GM03348 (cell line): ENCODE data around the gene HYDIN.

Experiments used
- DNase-seq: peaks from one replicate; pipeline ENCODE4 v3.0.0; 2012; ENCODE audit warnings: low spot score

Gene HYDIN

DNA sequence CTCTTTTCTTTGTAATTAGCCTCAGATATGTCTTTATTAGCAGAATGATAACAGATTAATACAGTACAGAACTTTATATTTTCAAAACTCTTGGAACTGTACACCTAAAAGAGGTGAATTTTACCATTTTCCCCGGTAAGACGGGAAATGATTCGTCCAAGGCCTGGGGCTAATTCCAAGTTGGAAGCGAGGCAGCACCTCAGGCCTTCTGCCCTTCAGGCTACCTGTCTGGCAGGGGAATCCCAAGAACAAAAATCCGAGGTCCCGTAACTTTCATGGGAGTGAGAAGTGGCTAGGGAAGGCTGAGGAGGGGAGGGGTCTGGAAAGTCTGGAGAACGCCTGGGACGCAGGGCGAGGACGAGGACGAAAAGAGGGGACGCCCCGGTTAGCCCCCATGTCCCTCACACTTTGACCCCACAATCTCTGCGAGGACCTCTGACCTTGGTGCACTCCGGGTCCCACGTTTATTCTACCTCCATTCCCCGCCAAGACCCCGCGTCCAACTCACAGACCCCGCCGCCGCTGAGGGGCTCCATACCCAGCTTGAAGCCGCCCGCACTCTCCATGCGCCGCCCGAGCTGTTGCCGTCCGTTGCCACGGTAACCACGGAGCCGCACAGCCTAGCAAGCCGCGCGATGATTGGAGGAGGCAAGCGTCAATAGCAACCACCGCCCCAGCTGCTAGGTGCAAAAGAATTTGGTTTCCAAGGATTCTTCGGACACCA lies at the start of gene HYDIN:
Gene HYDIN (minus strand): TSS at position 601 of the 724 bp plus-strand sequence. CDS start 43,827 bp downstream, outside the sequence.
- DNase-seq = peak; percentile 35

DNA sequence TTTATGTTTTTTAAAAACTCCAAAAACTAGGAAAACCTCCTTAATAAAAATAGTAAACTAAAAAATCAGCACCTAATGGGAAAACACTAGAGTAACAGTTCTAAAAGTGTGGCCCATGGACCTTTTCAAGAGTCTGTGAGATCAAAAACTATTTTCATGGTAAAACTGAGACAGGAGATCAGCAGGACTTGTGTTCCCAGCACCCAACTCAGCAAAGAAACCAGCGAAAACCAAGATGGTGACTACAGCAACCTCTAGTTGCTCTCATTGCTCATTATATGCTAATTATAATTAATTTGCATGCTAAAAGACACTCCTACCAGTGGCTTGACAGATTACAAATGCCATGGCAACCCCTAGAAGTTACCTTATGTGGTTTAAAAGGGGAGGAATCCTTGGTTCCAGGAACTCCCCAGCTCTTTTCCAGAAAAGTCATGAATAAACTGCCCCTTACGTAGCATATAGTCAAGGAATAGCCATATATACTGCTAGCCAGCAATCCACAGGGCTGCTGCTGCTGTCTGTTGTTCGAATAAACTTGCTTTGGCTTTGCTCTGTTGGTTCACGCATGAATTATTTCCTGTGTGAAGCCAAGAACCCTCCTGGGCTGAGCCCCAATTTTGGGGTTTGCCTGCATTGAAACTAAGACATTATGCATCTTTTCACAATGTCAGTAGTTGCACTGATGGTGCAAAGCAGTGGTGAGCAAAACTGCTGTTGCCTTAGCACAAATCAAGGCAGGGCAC lies 46.2 kb upstream of the HYDIN start:
- DNase-seq = no peak

DNA sequence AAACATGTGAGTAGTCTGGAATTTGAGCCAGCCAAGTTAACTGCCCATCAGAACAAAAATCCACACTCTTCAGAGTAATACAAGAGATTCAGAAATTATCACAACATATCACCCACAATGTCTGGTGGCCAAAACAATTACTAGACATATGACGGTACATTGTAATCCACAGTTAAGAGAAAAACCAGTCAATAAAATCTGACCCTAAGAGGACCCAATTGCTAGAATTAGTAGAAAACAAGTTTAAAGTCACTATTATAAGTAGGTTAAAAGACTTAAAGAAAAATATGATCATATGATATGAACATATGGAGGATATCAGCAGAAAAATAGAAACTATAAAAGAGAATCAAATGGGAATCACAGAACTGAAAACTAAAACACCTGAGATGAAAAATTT lies 42.9 kb upstream of the HYDIN start:
- no peak for DNase-seq

DNA sequence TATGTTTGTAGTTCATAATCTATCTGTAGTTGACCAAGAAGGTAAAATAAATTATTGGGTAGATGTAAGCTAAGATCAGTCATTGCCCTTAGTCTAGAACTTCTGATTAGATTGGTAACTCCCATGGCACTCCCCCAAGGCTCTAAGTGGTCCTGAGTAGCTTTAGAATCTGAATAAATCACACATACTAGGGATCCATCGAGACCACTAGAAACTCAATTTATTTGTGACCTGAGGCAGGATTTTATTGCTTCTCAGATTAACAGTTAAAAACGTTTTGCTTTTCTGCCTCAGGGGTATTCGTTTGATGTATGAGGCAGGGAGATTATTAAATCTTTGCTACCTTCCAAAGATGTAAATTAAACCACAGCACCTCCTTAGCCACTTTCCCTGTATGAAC lies 33.8 kb upstream of the HYDIN start:
- DNase-seq = no peak

DNA sequence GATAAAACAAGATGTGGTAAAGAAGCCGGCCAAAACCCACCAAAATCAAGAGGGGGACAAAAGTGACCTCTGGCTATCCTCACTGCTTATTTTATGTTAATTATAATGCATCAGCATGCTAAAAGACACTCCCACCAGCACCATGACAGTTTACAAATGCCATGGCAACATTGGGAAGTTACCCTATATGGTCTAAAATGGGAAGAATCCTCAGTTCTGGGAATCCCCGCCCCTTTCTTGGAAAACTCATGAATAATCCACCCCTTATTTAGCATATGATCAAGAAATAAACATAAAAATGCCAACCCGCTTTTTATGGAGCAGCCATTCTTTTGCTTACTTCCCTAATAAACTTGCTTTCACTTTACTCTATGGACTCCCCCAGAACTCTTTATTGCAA lies 33.1 kb upstream of the HYDIN start:
- DNase-seq = no peak

DNA sequence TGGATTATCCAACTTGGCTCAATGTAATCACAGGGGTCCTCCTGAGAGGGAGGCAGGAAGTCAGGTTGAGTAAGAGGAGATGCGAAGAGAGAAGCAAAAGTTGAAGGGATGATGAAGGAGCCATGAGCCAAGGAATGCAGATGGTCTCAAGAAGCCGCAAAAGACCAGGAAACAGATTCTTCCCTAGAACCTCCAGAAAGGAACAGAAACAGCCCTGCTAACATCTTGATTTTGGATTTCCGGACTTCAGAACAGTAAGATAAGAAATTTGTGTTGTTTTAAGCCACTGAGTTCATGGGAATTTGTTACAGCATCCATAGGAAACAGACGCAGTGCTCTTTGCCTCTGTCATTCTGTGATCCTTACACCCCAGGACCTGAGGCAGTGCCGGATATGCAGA lies 31.9 kb upstream of the HYDIN start:
- DNase-seq = no peak

DNA sequence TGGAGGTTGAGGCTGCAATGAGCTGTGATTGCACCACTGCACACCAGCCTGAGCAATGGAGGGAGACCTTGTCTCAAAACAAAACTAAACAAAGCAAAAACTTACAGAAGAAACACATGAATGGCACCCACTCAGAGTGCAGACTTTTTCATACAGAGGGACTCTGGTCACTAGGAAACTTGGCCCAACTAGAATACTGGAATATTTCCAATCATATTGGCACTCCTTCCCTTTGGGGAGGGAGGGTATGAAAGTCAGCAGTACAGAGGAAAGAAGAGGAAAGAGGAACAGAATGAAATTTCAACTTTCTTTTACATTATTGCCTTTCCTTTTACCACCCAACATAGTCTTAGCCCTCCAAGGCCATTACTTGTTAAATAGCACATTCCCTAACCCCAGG lies 30.5 kb upstream of the HYDIN start:
- DNase-seq = no peak

DNA sequence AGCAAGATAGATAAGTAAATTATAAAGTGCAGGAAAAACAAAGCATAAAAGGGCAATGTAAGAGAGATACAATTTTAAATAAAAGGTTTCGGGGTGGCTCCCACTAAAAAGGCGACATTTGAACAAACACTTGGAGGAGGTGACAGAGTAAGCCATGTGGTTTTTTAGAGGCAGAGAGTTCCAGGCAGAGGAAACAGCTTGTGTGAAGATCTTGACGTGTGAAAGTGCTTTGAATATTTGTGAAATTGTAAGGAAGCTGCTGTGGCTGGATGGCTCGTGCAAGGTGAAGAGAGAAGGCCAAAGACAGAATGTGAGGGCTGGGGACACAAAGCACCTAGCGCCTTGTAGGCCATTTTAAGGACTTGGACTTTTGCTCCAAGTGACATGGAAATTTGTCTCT lies 28.6 kb upstream of the HYDIN start:
- DNase-seq = no peak

GRCh38 chr16:71258372-71258771 lies 27.9 kb upstream of the HYDIN start:
- no peak for DNase-seq

DNA sequence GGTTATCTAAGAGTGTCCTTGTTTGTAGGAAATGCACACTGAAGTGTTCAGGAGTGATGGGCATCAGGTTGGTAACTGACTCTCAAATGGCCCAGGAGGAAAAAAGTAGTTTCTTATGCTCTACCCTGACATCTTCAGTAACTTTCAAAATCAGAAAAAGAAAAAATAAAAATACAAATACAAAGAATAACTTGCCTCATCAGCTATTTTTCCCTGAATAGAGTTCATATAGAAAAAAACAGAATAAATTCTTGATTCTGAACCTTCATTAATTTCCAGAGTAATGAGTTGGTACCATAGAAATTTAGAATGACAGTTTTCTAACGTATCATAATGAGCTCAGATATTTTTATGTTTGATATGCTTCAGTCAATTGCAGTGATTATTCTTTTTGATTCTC lies 27.2 kb upstream of the HYDIN start:
- DNase-seq = no peak

- no peak for DNase-seq
These were observed 25.2 kb upstream of the HYDIN start for GRCh38 chr16:71255721-71256120.

DNA sequence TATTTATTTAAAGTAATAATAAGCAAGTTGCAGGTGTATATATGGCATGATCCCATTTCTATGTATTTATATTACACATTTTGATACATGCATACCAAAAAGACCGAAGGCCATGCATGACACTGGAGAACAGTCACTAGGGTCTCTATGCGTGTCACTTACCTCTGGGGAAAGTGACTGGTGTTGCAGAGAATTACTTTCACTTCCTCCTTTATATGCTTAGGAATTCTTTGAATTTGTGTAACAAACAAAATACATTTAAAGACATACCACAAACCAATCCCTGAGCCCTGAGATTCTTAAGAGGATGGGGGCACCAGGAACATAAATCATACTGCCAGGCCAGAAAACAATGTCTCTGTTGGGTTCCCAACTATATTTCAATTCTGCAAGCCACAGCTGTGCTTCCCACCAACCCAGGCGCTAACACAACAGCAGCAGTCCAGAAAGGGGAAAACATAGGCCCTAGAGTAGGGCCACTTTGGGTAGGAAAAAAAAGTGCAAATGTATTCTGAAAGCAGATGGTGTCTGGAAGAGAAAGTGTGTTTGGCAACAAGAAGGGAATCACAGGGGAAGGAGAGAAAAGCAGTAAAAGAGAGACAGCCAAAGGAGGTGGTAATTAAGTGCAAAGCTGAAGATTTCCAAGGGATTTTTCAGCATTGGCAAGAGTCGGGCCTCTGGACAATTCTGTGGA lies 24.5 kb upstream of the HYDIN start:
- DNase-seq = no peak

- DNase-seq = no peak
These were observed 20.1 kb upstream of the HYDIN start for GRCh38 chr16:71250461-71251235.

GRCh38 chr16:71249399-71249798 lies 18.9 kb upstream of the HYDIN start:
- no peak for DNase-seq

DNA sequence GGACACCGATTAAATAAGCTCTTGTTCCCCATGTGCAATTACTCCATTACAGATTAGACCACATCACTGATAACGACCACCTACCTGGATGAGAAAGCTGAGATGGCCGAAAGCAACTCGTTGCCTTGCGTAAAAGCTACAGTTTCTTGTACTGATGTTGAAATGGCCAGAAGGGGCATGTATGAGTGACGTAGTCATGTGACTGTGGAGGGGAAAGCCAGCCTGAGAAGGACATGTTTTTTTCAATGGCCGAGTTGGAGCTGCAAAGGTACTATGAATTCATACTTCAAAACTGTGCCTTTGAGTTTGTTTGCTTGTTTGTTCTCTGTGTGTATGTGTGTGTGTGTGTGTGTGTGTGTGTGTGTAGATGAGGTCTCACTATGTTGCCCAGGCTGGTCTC lies 17.0 kb upstream of the HYDIN start:
- DNase-seq = no peak

DNA sequence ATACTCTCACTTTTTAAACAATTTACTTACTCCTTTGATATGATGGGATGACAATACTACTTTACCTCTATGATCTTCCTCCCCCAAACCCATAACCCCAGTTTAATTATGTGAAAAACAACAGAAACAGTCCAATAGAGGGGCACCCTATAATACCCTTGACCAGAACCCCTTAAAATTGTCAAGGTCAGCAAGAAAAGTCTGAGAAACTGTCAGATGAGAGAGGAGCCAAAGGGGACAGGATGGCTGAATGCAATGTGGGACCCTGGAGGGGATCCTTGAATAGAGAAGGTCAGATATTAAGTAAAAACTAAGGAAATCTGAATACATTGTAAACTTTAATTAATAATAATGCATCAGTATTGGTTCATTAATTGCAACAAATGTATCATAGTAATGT lies 15.8 kb upstream of the HYDIN start:
- no peak for DNase-seq

DNA sequence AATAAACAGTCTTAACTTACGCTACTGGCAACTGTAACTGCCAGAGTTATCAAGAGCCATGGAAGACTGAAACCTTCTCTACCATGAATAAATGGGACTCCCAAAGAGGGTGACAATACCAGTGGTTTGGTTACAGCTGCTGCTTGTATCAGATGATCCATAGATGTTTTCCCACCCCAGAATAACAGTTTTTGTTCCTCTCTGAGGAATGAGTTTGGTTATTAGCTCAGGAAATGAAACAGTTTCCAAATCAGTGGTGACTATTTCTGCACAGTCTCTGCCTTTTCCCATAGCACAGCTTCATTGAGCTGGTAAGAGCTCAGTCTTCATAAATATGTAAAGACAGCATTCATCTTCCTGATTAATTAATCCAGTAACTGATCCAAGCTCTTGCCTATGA lies 14.0 kb upstream of the HYDIN start:
- no peak for DNase-seq

GRCh38 chr16:71242601-71243000 lies 12.1 kb upstream of the HYDIN start:
- DNase-seq = no peak

- no peak for DNase-seq
These were observed 11.5 kb upstream of the HYDIN start for GRCh38 chr16:71242036-71242435.

DNA sequence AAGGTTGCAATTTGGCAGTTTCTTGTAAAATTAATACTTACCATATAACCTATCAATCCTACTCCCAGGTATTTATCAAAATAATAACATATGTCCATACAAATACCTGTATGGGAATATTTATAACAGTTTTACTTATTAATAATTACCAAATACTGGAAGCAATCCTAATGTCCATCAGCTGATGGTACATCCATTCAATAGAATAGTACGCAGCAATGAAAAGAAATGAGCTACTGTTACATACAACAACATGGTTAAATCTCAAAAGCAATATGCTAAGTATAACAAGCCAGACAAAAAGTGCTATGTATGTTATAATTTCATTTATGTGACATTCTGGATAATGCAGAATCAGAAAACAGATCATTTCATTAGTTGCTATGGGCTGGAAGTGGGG lies 1.2 kb downstream of the HYDIN start:
- DNase-seq = no peak

- no peak for DNase-seq
These were observed 4.0 kb downstream of the HYDIN start for GRCh38 chr16:71226229-71227141.
